ENCODE results near the gene EMD.
"Not testable (repeated sequence)": the region's sequence is repeated elsewhere in the genome, so short reads cannot be mapped to it uniquely, and the experiment has no call there.

Gene EMD

DNA sequence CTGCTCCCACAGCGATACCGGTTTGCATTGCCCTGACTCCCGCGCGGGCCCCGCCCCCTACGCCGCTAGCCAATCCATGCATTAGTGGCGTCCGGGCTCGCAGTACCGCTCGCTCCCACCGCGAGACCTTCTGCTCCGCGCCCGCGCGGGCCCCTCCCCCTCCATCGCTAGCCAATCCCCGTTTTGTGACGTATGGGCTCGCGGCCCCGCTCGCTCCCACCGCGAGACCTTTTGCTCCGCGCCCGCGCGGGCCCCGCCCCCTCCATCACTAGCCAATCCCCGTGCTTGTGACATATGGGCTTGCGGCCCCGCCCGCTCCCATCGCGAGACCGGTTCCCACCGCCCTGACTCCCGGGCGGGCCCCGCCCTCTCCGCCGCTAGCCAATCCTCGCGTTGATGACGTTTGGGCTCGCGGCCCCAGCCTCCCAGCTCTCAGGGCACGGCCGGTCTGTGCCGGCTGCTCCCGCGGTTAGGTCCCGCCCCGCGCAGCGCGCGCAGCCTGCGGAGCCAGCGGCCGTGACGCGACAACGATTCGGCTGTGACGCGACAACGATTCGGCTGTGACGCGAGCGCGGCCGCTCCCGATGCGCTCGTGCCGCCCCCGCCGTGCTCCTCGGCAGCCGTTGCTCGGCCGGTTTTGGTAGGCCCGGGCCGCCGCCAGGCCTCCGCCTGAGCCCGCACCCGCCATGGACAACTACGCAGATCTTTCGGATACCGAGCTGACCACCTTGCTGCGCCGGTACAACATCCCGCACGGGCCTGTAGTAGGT lies at the start of gene EMD:
EMD (plus strand) TSS at position 497 of the 770 bp plus-strand sequence; CDS start at position 687, 190 bp downstream.
- FAIRE-seq = peak; percentile 84

DNA sequence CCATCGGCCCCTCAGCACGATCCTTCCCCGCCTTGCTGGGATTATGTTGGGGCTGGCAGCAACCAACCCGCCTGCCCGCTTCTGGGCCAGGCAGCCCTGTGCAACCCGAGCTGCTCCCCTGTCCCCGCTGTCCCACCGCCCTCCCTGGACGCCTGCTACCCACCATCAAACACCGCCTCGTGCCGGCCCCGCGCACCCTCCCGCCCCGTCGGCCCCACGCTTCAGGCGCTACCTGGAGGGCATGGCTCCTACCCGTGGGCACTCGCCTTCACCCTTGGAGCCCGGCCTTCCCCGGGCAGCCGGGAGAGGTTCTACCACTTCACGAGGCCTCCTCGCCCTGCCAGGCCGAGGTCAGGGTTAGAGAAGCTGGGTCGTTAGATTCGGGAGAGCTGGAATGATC lies 46.5 kb upstream of the EMD start:
- FAIRE-seq = no peak

DNA sequence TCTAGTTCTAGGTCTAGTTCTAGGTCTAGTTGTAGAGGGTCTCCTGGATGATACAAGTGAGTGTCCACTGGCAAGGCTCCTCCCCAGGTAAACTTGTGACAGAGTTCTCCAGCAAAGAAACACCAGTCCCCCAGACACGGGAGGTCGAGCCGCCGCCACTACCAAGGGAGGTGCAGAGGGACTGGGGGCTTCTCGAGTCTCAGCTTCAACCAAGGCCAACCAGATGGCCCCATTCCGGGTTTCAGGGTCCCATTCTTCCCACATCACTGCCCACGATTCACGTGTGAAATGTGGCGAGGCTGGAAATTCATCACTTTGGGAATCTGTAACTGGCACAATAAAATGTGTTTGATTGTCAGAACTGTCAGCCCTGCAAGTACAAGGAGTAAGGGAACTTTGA lies 46.0 kb upstream of the EMD start:
- no peak for FAIRE-seq

DNA sequence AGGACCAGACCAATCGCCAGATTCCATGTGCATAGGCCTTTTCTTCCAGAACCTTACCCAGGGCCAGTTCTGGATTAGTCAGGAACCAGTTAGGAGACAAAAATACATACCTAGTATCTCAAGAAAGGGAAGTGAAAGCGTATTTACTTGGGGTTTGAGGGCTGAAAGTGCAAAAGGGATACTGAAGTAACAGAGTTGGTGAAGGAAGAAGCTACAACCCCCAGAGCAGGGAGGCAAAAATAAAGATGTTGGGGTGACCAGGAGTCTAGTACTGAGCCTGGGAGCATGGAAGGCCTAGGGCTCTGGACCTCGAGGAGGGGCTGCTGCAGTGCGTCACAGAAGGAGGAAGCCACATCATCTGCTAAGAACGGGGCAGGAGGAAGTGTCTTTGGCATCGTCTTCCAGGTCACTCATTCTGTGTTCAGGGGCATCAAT lies 45.2 kb upstream of the EMD start:
- no peak for FAIRE-seq

DNA sequence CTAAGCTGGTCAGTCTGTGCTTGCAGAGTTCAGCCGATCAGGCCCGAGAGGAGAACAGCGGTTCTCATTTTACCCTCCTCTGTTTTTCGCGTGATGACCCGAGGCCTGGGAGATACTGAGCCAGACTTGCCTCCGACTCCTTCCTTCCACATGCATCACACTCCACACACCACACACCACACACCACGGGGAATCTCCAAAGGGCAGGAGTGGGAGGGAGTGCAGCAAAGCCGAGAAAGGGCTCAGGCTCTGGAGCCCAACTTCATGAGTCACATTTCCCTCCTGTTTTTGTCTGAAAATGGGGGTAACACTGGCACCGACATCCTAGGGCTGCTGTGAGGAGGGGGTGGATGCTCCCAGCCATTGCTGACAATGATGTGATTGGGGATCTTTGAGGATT lies 44.6 kb upstream of the EMD start:
- FAIRE-seq = no peak

DNA sequence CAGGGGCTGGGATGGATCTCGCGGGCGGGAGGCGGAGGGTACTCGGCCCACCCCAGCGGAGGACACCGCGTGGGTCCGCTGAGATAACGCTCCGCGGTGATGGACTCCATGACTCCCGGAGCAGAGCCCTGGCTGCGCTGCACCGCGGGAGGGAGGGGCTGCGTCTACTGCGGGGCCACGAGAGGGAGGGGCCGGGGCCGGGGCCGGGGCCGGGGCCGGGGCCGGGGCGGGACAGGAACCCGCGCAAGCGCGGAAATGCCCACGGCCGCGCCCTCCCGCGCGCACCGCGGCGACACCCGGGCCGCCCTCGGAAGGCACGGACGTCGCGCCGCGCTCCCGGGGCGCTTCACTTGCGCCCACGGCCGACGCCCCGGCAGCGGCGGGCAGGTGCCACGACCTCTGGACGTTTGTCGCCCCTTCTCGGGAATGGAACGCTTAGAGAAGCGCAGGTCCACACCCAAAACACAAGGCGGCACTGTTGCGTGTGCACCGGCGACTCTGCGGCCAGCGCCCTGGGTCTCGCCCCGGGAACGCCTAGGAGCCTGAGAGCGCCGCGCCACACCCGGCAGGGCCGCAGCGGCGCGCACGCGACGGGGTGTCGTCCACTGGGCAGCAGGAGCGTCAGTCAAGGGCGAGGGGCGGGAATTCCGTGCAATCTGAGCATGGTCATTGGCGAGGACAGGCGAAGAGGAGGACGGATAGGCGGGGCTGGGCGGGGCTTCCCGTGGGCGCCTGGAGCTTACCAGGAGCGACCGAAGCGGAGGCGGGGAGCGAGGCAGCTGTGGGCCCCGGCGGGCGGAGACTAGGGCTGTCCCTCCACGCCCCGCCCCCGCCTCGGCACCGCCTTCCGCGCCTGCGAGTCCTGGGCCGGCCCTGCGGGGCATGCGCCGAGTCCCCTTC lies 37.4 kb upstream of the EMD start:
- FAIRE-seq = not testable (repeated sequence)

DNA sequence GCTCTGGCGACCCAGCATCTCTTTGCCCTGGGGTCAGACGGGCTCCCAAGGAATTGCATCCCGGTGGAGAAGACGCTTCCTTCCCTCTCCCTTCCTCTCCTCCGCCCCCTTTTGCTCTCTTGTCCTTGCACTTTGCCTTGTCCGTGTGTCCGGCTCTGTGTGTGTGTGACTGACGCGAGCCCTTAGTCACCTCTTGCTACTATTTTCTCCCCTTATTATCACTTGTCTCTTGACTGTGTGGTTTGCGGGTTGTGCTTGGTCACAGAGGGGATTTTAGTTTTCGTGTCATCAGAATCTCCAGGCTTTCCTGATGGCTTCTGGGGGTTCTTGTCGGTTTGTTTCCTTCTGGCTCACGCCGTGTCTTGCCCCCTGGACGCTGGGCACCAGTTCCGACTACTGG lies 36.0 kb upstream of the EMD start:
- not testable (repeated sequence) for FAIRE-seq

DNA sequence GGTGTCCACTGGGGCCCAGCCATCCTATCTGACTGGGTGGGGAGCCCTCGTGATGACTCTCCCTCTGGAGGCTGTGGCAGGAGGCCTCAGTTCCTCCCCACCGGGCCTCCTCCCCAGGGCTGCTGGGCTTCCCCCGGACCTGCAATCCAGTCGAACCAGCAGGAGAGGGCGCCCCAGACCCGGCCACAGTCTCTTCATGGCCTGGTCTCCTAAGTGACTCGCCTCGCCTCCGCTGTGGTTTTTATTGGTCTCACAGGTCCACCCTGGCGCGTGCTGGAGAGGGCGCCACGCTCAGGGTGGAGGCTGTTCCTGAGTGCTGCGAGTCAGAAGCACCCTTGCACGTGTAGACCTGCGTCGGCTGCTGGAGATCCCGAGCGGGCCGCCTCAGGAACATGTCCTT lies 35.5 kb upstream of the EMD start:
- FAIRE-seq = peak; percentile 63

DNA sequence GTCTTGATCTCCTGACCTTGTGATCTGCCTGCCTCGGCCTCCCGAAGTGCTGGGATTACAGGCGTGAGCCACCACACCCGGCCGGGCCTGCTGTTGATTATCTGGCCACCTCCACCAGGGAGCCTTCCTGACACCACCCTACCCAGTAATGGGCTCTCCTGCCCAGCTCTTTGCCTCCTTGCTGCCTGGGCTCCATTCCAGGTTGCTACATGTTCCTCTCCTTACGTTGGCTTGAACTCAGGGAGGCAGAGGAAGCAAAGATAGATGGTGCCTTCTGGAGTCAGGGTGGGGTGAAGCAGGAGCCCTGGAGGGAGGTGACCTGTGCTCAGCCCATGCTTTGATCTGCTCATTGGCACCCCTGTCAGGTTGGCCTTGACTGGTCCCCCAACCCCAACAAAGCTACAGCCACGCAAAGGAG lies 31.0 kb upstream of the EMD start:
- no peak for FAIRE-seq

DNA sequence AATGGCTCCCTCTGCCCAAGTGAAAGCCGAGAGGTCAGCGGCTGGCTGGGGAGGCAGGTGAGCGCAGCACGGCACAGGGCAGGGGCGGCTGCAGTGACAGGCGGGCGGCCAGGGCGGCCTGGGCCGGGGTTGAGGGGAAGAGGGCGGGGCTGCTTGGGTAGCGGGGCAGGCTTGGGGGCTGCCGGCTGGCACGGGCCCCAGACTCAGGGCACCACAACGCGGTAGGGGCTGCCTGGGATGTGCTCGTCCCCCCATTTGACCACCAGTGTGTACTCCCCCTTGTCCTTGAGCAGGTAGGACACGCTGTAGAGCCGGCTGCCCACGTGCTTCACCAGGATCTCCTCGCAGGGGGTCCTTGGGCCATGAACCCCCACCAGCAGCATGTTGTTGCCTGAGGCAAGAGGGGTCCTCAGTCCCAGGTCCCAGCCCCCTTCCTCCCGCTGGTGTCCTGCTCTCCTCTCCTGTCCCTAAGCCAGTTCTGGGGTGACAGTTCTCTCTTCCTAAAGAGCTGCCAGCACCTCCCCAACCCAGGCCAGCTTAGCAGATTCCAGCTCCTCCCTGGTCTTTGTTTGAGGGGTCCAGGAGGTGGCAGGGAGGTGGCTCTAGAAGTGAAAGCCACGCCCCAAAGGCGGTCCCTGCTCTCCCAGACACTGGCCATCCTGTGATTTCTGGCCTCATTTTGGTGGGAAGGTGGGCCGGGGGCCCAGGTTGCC lies 30.3 kb upstream of the EMD start:
- no peak for FAIRE-seq

DNA sequence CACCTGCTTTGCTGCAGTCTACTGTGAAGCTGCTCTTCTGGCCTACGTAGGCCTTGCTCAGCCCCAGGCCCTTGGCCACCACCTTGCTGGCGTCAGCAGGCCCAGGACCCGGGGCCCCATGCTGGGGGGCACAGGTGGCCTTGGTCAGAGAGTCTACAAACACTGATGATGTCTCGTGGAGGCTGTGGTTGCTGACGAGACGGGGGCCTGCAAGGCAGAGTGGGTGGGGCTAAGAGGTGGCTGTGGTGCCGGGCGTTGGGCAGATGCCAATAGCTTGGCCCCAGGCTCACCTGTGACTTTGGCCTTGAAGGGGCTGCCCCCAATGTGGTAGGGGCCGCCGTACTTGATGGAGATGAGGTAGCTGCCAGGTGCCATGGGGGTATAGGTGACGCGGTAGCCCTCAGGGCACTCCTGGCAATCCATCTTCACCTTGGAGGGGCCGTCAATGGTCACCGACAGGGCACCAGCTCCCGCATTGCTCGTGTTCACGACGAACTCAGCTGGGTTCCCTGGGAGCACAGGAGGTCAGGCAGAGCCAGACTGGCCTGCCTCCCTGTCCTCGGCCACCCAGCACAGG lies 29.6 kb upstream of the EMD start:
- FAIRE-seq = no peak

DNA sequence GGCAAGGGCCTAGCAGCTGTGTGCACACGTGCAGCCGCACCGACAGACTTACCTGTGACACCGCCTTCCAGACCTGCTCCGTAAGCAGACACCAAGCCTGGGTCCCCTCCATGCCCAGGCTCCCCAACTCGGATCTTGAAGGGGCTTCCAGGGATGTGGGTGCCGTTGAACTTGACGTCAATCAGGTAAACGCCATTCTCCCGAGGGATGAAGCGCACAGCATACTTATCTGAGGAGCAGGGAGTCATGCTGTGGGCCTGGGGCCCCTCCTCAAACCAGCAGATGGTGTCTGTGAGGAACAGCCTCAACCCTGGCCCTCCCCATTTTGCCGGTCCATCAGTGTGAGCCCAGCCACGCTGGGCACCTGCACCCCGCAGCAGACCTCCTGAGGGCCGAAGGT lies 29.1 kb upstream of the EMD start:
- FAIRE-seq = no peak

DNA sequence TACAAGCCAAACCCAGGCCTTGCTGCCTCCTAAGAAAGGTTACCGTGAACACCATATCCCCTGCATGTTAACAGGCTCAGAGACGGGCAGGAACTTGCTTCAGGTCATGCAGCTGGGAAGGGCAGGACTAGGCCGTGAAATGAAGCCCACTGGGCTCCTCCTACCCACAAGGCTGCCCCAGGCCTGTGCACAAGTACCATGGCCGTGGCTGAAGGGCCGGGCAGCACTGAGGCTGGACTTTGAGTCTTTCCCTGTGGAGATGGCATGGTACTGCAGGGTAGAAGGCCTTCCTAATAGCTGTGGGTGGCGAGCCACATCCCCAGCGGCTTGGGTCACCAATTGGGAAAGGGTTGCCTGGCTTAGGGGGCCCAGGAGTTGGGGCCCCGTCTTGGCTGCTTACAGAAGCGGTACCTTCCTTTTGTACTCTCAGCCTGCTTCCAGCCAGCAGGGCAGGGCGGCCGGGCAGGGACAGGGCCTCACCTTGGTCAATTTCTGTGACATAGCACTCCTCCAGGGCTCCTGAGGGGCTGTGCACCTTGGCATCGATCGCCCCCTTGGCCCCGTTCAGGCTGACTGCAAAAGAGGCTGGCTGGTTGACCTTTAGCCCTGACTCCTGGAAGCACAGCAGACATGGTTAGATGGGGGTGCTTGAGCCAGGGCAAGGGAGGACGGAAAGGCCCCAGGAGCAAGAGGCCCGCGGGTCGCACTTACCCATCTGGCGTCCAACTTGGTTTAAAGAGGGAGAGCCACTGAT lies 28.5 kb upstream of the EMD start:
- no peak for FAIRE-seq

DNA sequence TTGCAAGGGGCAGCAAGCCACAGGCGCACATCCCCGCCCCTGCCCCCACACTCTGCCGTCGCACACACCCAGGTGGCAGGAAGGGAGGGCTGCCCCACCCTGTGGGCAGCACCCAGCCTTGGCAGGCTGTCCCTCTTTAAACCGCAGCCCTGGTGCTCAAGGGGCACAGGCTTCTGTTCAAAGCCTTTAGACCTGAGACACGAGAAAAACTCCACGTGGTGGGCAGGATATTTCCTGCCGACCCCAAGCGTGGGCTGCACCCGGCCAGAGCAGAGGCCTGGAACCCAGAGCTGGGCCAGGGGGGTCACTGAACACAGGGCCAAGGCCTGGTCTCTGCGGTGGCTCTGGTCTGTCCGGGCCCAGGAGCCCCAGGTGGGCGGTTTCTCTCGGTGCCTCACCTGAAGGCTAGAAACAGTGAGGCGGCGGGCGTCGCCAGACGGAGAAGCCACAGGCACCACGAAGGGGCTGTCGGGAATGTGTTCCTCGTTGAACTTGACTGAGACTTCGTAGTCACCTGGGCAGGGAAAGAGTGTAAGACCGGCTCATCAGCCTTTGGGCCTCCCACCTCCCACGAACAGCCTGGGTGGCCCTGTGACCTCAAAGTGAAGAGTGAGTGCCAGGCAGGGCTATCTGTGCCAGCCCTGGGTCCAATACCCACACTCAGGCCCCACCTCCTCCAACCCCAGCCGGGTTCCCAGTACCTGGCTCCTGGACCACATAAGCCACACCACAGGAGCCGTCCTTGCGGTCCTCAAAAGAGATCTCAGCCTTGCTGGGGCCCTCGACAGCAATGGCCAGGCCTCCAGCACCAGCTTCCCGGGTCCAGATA lies 27.7 kb upstream of the EMD start:
- FAIRE-seq = no peak

DNA sequence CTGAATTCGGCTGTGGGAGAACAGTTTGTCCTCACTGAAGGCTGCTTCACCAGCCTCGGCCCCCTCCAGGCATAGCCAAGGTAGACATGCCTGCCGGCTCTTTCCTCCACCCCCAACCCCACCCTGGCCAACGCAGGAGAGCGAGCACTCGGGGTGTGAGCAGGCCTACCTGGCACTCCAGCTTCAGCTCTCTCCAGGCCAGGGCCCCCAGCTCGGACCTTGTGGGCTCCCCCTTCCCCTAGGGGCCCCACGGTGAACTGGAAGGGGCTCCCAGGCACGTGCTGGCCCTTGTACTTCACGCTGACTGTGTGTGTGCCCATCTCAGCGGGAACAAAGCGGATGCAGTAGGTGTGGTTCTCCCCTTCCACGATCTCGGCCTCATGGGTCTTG lies 27.1 kb upstream of the EMD start:
- no peak for FAIRE-seq

DNA sequence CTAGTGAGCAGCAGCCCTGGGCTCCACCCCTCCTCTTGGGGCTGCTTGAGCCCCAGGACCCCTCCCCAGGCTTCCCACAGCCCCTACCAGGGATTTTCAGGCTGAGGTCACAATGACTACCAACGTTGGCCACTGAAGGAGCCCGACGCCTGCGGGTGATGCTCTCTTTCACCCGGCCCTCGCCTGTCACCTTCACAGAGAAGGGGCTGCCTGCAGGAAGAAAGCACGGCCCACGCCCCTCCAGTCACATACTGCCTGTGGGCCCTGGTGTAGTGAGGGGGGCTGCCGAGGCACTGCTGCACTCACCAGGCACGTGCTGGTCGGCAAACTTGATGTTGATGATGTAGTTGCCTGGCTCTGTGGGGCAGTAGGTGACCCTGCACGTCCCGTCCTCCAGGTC lies 26.6 kb upstream of the EMD start:
- FAIRE-seq = no peak

DNA sequence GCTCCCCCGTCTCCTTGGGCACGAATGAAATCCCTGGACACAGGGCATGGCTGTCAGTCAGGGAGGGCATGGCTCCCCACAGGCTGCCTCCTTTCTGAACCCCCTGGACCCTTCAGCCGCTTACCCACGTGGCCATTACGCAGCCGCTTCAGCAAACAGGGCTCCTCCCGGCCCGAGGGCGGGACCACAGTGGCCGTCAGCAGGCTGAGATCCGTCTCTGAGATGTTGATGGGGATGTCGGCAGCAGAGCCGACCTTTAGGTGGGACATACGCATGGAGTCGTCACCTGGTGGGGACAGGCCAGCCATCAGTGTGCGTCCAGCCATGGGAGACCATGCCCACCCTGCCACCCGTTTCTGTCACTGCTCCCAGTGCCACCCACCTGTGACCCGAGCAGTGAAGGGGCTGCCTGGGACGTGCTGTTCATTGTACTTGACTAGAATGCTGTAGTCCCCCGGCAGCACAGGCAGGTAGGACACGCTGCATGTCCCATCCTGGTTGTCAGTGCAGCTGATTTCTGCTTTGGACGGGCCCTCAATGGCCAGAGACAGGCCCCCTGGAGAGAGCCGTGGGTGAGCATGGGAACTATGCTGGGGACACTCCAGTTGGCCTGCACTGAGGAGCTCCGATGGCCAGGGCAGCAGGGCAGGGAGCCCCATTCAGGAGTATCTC lies 25.8 kb upstream of the EMD start:
- no peak for FAIRE-seq

DNA sequence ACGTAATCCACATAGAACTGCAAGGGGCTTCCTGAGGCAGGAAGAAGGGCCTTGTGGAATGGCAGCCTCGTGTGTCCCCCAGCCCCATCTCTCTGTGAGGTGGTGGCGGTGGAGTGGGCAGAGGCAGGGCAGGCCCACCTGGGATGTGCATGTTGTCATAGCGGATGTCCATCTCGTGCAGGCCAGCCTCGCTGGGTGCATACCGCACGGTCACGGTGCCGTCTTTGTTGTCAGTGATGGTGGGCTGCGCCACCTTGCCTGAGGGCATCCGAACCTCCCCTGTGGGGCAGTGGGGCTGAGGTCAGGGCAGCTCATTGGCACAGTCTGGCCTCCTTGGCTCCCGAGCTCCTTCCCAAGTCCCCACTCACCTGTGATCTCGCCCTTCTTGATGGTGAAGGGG lies 25.1 kb upstream of the EMD start:
- no peak for FAIRE-seq

DNA sequence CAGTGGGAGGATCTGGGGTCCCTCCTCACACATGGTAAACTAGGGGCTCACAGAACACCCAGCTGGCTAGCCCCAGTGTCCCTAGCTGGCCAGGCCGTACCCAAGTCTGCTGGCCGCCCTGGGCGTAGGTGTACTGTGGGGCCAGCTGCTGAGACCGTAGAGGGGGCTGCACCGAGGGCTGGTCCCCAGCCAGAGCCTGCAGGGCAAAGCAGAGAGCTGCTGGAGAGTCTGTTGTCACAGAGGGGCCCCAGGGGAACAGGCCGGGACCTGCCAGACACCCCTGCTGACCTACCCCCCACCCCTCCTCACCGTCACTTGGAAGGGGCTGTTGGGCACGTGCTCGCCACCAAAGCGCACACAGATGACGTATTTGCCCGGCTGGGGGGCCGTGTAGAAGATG lies 24.6 kb upstream of the EMD start:
- FAIRE-seq = no peak

DNA sequence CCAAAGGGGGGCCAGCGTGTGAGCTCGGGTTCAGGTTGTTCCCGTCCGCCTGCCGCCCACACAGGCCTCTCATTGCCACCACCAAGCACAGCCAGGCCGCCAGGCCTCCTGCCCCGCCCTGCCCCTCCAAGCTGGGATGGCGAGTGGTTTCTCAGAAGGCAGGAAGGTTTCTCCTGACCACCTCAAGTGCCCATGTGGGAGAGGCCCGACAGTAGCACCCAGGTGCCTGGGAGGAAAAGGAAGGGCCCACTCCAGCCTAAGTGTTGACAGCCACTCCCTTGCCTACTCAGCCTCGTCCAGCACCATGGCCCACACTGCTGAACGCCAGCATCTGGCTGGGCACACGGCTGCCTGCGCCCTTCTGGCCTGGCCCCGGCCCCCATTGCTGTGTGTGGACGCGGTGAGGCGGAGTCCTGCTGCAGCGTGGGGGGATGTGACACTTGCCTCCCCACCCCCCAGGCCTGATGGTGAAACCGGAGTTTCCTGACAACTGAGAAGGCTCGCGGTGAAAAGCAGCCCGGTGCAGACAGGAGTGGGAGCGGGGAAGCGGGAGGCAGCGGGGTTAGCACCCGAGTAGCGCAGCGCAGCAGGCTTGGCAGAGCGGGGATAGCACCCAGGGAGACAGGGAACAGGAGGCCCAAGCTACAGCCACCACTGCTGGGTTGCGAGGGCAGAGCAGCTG lies 23.9 kb upstream of the EMD start:
- no peak for FAIRE-seq
